T-helper 2 cell treated with Interferon-gamma antibody and Interleukin-4, amounts not matched to agents 5 μg/mL and 100 μg/mL, for 36 hours (primary cell): ENCODE results near the gene PSPH.

Experiments
- DNase-seq: peaks from one replicate; pipeline ENCODE4 v3.0.0; 2021; ENCODE audit warnings: low spot score
- H3K27ac Mint-ChIP-seq: one replicate; pipeline ENCODE4 v1.8.0; 2021; ENCODE audit warnings: mild to moderate bottlenecking, mixed read lengths
- H3K27me3 Mint-ChIP-seq: one replicate; pipeline ENCODE4 v1.8.0; 2021; ENCODE audit warnings: low read depth, mixed read lengths
- H3K36me3 Mint-ChIP-seq: one replicate; pipeline ENCODE4 v1.8.0; 2021; ENCODE audit warnings: low read depth, mixed read lengths
- H3K4me1 Mint-ChIP-seq: one replicate; pipeline ENCODE4 v1.8.0; 2021; ENCODE audit warnings: low read depth, mixed read lengths
- H3K4me3 Mint-ChIP-seq: one replicate; pipeline ENCODE4 v1.8.0; 2022; ENCODE audit warnings: mild to moderate bottlenecking, moderate library complexity, mixed read lengths
- H3K9me3 Mint-ChIP-seq: one replicate; pipeline ENCODE4 v1.8.0; 2021; ENCODE audit warnings: mixed read lengths

The PSPH gene

GRCh38 chr7:55965100-55965470 lies 86.2 kb downstream of the PSPH start:
- Mint-ChIP-seq H3K4me1 (peaks cover 16% of the 10 kb centered on the region), H3K4me3 (peak overlapping the region; percentile 84), H3K9me3 (no peaks in the 10 kb centered on the region), H3K36me3 (peaks cover 8% of the 10 kb centered on the region), H3K27ac (peak overlapping the region; percentile 91), H3K27me3 (no peaks in the 10 kb centered on the region)
- DNase-seq: no peak

GRCh38 chr7:55964261-55965099 lies 86.8 kb downstream of the PSPH start, which contains the start of gene NIPSNAP2:
NIPSNAP2 (plus strand) TSS chr7:55964585; CDS start chr7:55964610, 25 bp downstream.
- DNase-seq: peak; percentile 70
- no peaks in the 10 kb centered on the region for H3K27me3 Mint-ChIP-seq
- H3K4me1 Mint-ChIP-seq: peaks cover 14% of the 10 kb centered on the region
- peak within 1 kb of the TSS; percentile 84 for H3K4me3 Mint-ChIP-seq
- H3K27ac Mint-ChIP-seq: peak within 1 kb of the TSS; percentile 91
- peaks cover 6% of the 10 kb centered on the region for H3K36me3 Mint-ChIP-seq
- H3K9me3 Mint-ChIP-seq: no peaks in the 10 kb centered on the region

GRCh38 chr7:55963584-55964168 lies 87.6 kb downstream of the PSPH start:
- no peaks in the 10 kb centered on the region for H3K27me3 Mint-ChIP-seq
- no peak for DNase-seq
- H3K4me3 Mint-ChIP-seq: peak overlapping the region; percentile 76
- peaks cover 3% of the 10 kb centered on the region for H3K36me3 Mint-ChIP-seq
- H3K4me1 Mint-ChIP-seq: peaks cover 14% of the 10 kb centered on the region
- peak overlapping the region; percentile 74 for H3K27ac Mint-ChIP-seq
- no peaks in the 10 kb centered on the region for H3K9me3 Mint-ChIP-seq

GRCh38 chr7:55962014-55962413 lies 89.2 kb downstream of the PSPH start:
- Mint-ChIP-seq H3K9me3 (no peaks in the 10 kb centered on the region), H3K27ac (no peak overlapping the region), H3K27me3 (no peaks in the 10 kb centered on the region), H3K4me1 (peaks cover 14% of the 10 kb centered on the region), H3K4me3 (no peak overlapping the region), H3K36me3 (no peaks in the 10 kb centered on the region)
- no peak for DNase-seq
